ENCODE results near the gene FN3KRP.
A peak's percentile ranks its signal among the peaks of the same experiment; 100 is the strongest.

DNA sequence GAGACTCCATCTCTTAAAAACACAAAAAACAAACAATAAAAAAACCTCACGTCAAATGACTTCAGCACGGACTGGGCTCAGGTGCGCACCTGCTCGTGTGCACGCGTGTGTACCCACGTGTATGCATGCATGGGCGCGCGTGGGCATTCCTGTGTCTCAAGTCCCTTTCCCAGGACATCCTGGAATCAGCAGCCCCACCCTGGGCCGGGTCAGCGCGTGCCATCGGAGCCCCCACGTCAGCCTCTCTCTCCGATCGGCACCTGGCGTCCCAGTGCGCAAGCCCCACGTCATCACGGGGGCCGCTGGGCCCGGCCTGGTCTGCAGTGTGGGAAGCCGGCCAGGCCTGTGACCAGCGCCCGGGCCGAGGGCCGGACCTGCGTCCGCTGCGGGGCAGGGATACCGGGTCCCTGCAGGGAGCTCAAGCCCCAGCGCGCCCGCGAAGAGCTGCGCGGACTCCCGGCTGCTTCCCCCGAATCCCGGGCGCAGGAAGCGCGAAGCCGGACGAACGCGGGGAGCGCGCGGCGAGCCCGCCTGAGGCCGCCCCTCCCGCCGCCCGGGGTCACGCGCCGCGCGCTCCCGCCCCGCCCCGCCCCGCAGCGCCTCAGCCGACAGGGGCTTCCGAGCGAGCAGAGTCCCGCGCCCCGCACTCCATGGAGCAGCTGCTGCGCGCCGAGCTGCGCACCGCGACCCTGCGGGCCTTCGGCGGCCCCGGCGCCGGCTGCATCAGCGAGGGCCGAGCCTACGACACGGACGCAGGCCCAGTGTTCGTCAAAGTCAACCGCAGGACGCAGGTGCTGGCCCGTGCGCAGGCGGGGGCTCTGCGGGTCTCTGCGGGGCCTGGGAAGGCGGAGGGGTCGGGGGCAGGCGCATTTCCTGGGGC, 18.7 kb downstream of the FN3KRP start, which contains the start of gene FN3K:
- TF ChIP-seq CTCF (conservative IDR thresholded peaks at IDR 0.05) (no peak), ZFX (IDR thresholded peaks at IDR 0.05) (peak; percentile 79; the same call in 1 of the 2 replicates)

Data from C4-2B (cell line).